K562 (cell line): ENCODE results near the gene LACTBL1. TPM values are rescaled to one million over a fixed set of nuclear protein-coding genes. Genes with fewer than 3 reads are reported as not detected.
"Not testable (repeated sequence)": the region's sequence is repeated elsewhere in the genome, so short reads cannot be mapped to it uniquely, and the experiment has no call there.

Experiments
- ATAC-seq: fragments of 200-7000 bp; cut with Tn5 transposase; 3 replicates; pipeline ENCODE4 v1.9.1; 2020; ENCODE audit warnings: moderate library complexity
- BruUV-seq: library from RNA; stranded (reverse); fragments of 400-500 nt; replicated peaks from 2 replicates; lab custom pipeline; 2021; lab: Mats Ljungman, UMichigan
- CTCF ChIA-PET: fragments of 300-600 bp; formaldehyde crosslinking; extraction: SDS; loops from one replicate; lab custom pipeline; 2021; ENCODE audit warnings: low intra/inter-chr PET ratio; lab: Yijun Ruan, JAX
- POLR2A ChIA-PET: fragments of 300-600, 350-650 bp; sonication (Branson Sonifier 250); formaldehyde crosslinking; extraction: SDS; loops from one replicate; lab custom pipeline; 2021; ENCODE audit warnings: antibody characterized with exemption, inconsistent platforms; lab: Yijun Ruan, JAX
- DNase-seq, 4 experiments: peaks; one replicate each; pipeline versions ENCODE4 v3.0.0 to v3.0.0-alpha.2; 2011 to 2018; ENCODE audit warnings: low spot score in 3 of 4, mixed read lengths in 3 of 4; ENCODE audit errors: extremely low read depth in 1 of 4
- FAIRE-seq: peaks from 2 replicates; lab custom pipeline; 2011; peaks lifted over from hg19 to GRCh38; lab: Jason Lieb, UNC
- H2AFZ ChIP-seq: 2 replicates; pipeline ENCODE4 v1.6.0; 2011; ENCODE audit warnings: low read depth, low read length, control low read depth, inconsistent platforms
- H3K27ac ChIP-seq: fragments of 200-600 bp; 3 replicates; pipeline ENCODE4 v1.8.0; 2011; ENCODE audit warnings: low read depth, mild to moderate bottlenecking, control low read depth, inconsistent platforms, low read length, moderate library complexity, mixed read lengths; ENCODE audit errors: extremely low read depth
- H3K27me3 ChIP-seq, 2 experiments: fragments of 300-600 bp in 1 of 2; 2 replicates in 1 of 2; 3 replicates in 1 of 2; pipeline versions ENCODE4 v1.6.0 to v1.8.0; 2011; ENCODE audit warnings: inconsistent platforms in 2 of 2, low read length in 2 of 2, mild to moderate bottlenecking in 1 of 2, mixed read lengths in 1 of 2, moderate library complexity in 1 of 2; ENCODE audit not compliant: control insufficient read depth in 2 of 2, insufficient read depth in 2 of 2
- H3K36me3 ChIP-seq: fragments of 300-600 bp; 3 replicates; pipeline ENCODE4 v1.8.0; 2011; ENCODE audit warnings: mild to moderate bottlenecking, low read length, inconsistent platforms; ENCODE audit not compliant: control insufficient read depth, insufficient read depth
- H3K4me1 ChIP-seq, 2 experiments: fragments of 200-600 bp in 1 of 2; replicated peaks in 1 of 2; 2 replicates in 1 of 2; 3 replicates in 1 of 2; pipeline versions ENCODE4 v1.5.1 to v1.8.0; 2011; ENCODE audit warnings: inconsistent platforms in 2 of 2, low read length in 2 of 2, mild to moderate bottlenecking in 1 of 2, mixed read lengths in 1 of 2, moderate library complexity in 1 of 2; ENCODE audit not compliant: control insufficient read depth in 2 of 2, insufficient read depth in 2 of 2
- H3K4me2 ChIP-seq: 2 replicates; pipeline ENCODE4 v1.6.1; 2011; ENCODE audit warnings: low read length, control low read depth, inconsistent platforms, mixed read lengths; ENCODE audit not compliant: insufficient read depth
- H3K4me3 ChIP-seq: fragments of 200-600 bp; sonication (generic), shearing (Covaris generic); 2 replicates; pipeline ENCODE4 v1.5.1; 2016; ENCODE audit warnings: control low read depth, inconsistent platforms
- H3K79me2 ChIP-seq: fragments of 200-600 bp; 3 replicates; pipeline ENCODE4 v1.8.0; 2011; ENCODE audit warnings: low read length, inconsistent platforms; ENCODE audit not compliant: control insufficient read depth, insufficient read depth
- H3K9ac ChIP-seq, 2 experiments: 2 replicates each; pipeline versions ENCODE4 v1.6.0 to v1.6.1; 2011; ENCODE audit warnings: low read depth in 2 of 2, low read length in 2 of 2, control low read depth in 1 of 2, inconsistent platforms in 1 of 2, mild to moderate bottlenecking in 1 of 2, mixed read lengths in 1 of 2; ENCODE audit not compliant: insufficient read depth in 1 of 2
- H3K9me1 ChIP-seq: one replicate; pipeline ENCODE4 v1.6.0; 2011; ENCODE audit warnings: inconsistent platforms, mild to moderate bottlenecking, low read length, moderate library complexity; ENCODE audit not compliant: control insufficient read depth, insufficient read depth
- H3K9me3 ChIP-seq: replicated peaks from 2 replicates; pipeline ENCODE4 v1.5.1; 2011; ENCODE audit warnings: low read depth, low read length, inconsistent platforms; ENCODE audit not compliant: control insufficient read depth, insufficient read depth
- H4K20me1 ChIP-seq: replicated peaks from 2 replicates; pipeline ENCODE4 v1.6.1; 2011; ENCODE audit warnings: low read length, inconsistent platforms, mixed read lengths; ENCODE audit not compliant: control insufficient read depth, insufficient read depth
- ARID1B ChIP-seq: fragments of 450-650 bp; IDR thresholded peaks from 2 replicates; pipeline ENCODE4 v1.6.1; 2016; ENCODE audit warnings: antibody characterized with exemption, mild to moderate bottlenecking, inconsistent platforms
- CBFA2T2 ChIP-seq: fragments of 450-650 bp; conservative IDR thresholded peaks from 2 replicates; pipeline ENCODE4 v1.6.1; 2017; ENCODE audit warnings: mild to moderate bottlenecking
- EP300 ChIP-seq: IDR thresholded peaks from 2 replicates; pipeline ENCODE4 v1.6.1; 2012; ENCODE audit warnings: low read length, improper control_type of control experiment
- KDM1A ChIP-seq, 2 experiments: fragments of 450-650 bp; IDR thresholded peaks; 2 replicates each; pipeline ENCODE4 v1.6.1; 2016; ENCODE audit warnings: mild to moderate bottlenecking in 2 of 2
- MEIS2 ChIP-seq: fragments of 450-650 bp; IDR thresholded peaks from 2 replicates; pipeline ENCODE4 v1.6.1; 2014; ENCODE audit warnings: mild to moderate bottlenecking; ENCODE audit not compliant: partially characterized antibody
- MTA2 ChIP-seq: fragments of 450-650 bp; IDR thresholded peaks from 2 replicates; pipeline ENCODE4 v1.6.1; 2016; ENCODE audit warnings: low read depth
- NCOR1 ChIP-seq: fragments of 450-650 bp; IDR thresholded peaks from 2 replicates; pipeline ENCODE4 v1.6.1; 2016; ENCODE audit warnings: mild to moderate bottlenecking, moderate library complexity
- NR2C2 ChIP-seq, 2 experiments: fragments of 200-800 bp in 1 of 2; sonication (Bioruptor generic) in 1 of 2; sonication (generic) in 1 of 2; formaldehyde crosslinking in 1 of 2; IDR thresholded peaks; 2 replicates each; pipeline versions ENCODE4 v1.6.1 to v1.8.0; 2016 to 2022; ENCODE audit warnings: mild to moderate bottlenecking in 1 of 2, missing compliant biosample characterization in 1 of 2, missing genetic modification characterization in 1 of 2, missing genetic modification reagents in 1 of 2
- PBX2 ChIP-seq, 2 experiments: IDR thresholded peaks in 1 of 2; conservative IDR thresholded peaks in 1 of 2; 2 replicates each; pipeline ENCODE4 v1.6.1; 2016; ENCODE audit warnings: low read depth in 2 of 2, mild to moderate bottlenecking in 1 of 2, missing compliant biosample characterization in 1 of 2, missing genetic modification characterization in 1 of 2, moderate library complexity in 1 of 2
- PKNOX1 ChIP-seq: fragments of 450-650 bp; IDR thresholded peaks from 2 replicates; pipeline ENCODE4 v1.6.1; 2016
- RCOR1 ChIP-seq, 2 experiments: IDR thresholded peaks; 2 replicates each; pipeline ENCODE4 v1.6.1; 2012; ENCODE audit warnings: low read depth in 2 of 2, low read length in 2 of 2, borderline replicate concordance in 1 of 2, improper control_type of control experiment in 1 of 2
- TAL1 ChIP-seq: fragments of 450-650 bp; IDR thresholded peaks from 2 replicates; pipeline ENCODE4 v1.6.1; 2016; ENCODE audit warnings: mild to moderate bottlenecking
- TCF3 ChIP-seq: sonication (generic); formaldehyde crosslinking; IDR thresholded peaks from 2 replicates; pipeline ENCODE4 v1.4.0; 2020; ENCODE audit warnings: mild to moderate bottlenecking, missing genetic modification reagents
- VEZF1 ChIP-seq: fragments of 200-800 bp; sonication (Bioruptor generic); IDR thresholded peaks from 2 replicates; pipeline ENCODE4 v1.6.1; 2017; ENCODE audit warnings: missing genetic modification characterization, missing compliant biosample characterization
- ZEB2 ChIP-seq: fragments of 450-650 bp; IDR thresholded peaks from 2 replicates; pipeline ENCODE4 v1.6.1; 2016
- WGBS: fragments of 100-300 bp; shearing (Covaris generic); methylation state at CpG from one replicate; pipeline ENCODE4 v1.1.6; 2016; ENCODE audit warnings: low coverage, mixed read lengths; ENCODE audit not compliant: insufficient coverage; ENCODE audit errors: missing lambda C conversion rate; 5-methylcytosine and 5-hydroxymethylcytosine counted together
- in situ Hi-C: fragments of 300-500 bp; cut with MboI; formaldehyde crosslinking; loops from 4 replicates; pipeline ENCODE4 v1.15.0; 2018; ENCODE audit warnings: inconsistent platforms, mixed read lengths
- intact Hi-C: fragments of 100-400 bp; cut with micrococcal nuclease; formaldehyde crosslinking; loops from 2 replicates; pipeline ENCODE4 v1.14.2; 2022
- polyA plus RNA-seq, 8 experiments: library from polyadenylated mRNA; depleted of rRNA in 4 of 8; stranded (reverse) in 5 of 8; unstranded in 3 of 8; fragments of >200 nt; fragmentation: Nextera tagmentation in 2 of 8; fragmentation: Illumina TruSeq in 1 of 8; extraction: Ambion mirVana in 2 of 8; extraction: Trizol in 1 of 8; gene quantifications; 2 replicates each; pipeline versions ENCODE4 v1.2.1 to v1.2.3, GENCODE V29; 2011 to 2014; ENCODE audit warnings: inconsistent platforms in 1 of 8, missing spikeins in 1 of 8
- total RNA-seq, 7 experiments: library from RNA; depleted of rRNA in 6 of 7; stranded (reverse); fragments of >200 nt in 6 of 7; fragmentation: Illumina TruSeq in 2 of 7; extraction: Trizol in 2 of 7; gene quantifications; 2 replicates each; pipeline versions ENCODE4 v1.2.1 to v1.2.3, GENCODE V29; 2011 to 2021; ENCODE audit warnings: low replicate concordance in 1 of 7
- TF ChIP-seq, protein P1 (sequence below): IDR thresholded peaks from 2 replicates; pipeline ENCODE4 v1.6.1; 2014; ENCODE audit warnings: antibody characterized with exemption

The LACTBL1 gene
- total and polyA plus RNA-seq, 9 of the 15 experiments (the other 6 are each of a cell fraction or from before 2014, with no cell fraction given) = not detected

- H3K4me3 ChIP-seq; H3K27ac ChIP-seq; in situ Hi-C loops; H3K79me2 ChIP-seq; H3K9me1 ChIP-seq; H4K20me1 ChIP-seq; H3K4me2 ChIP-seq; H3K36me3 ChIP-seq; H3K9ac ChIP-seq; FAIRE-seq; H3K27me3 ChIP-seq; ATAC-seq; POLR2A ChIA-PET; H3K4me1 ChIP-seq; H2AFZ ChIP-seq; BruUV-seq; CTCF ChIA-PET; H3K9me3 ChIP-seq; intact Hi-C loops; TF ChIP-seq PBX2 (CRISPR knock-in tag; IDR thresholded peaks at IDR 0.05; ENCODE audit: low read depth); NR2C2 (CRISPR knock-in tag; IDR thresholded peaks at IDR 0.05): not testable (repeated sequence)
- DNase-seq = peak in 1 of 4 experiments; percentile 70
- 2% methylated on average over 5 of the region's 5 CpGs for WGBS
- TF ChIP-seq TAL1 = peak; percentile 63
- TF ChIP-seq VEZF1 = peak; percentile 72; the same call in 1 of the 2 replicates
- peak; percentile 43 for TF ChIP-seq MEIS2
- TF ChIP-seq KDM1A (IDR thresholded peaks at IDR 0.05) = peak in 1 of 2 experiments; percentile 66; a peak in 3 of 4 replicates
- TF ChIP-seq ARID1B = peak; percentile 67; the same call in 1 of the 2 replicates
- TF ChIP-seq PBX2 (tag; conservative IDR thresholded peaks at IDR 0.05; ENCODE audit: low read depth) = 0 out of 2 replicates have a peak, but pooled peaks have one; percentile 21
- TF ChIP-seq NCOR1 = peak; percentile 41; the same call in 1 of the 2 replicates
- 0 out of 2 replicates have a peak, but pooled peaks have one; percentile 25 for TF ChIP-seq EP300
- 0 out of 2 replicates have a peak, but pooled peaks have one; percentile 27 for TF ChIP-seq NR2C2 (tag; IDR thresholded peaks at IDR 0.05)
- peak; percentile 60 for TF ChIP-seq CBFA2T2
- TF ChIP-seq, protein P1, sequence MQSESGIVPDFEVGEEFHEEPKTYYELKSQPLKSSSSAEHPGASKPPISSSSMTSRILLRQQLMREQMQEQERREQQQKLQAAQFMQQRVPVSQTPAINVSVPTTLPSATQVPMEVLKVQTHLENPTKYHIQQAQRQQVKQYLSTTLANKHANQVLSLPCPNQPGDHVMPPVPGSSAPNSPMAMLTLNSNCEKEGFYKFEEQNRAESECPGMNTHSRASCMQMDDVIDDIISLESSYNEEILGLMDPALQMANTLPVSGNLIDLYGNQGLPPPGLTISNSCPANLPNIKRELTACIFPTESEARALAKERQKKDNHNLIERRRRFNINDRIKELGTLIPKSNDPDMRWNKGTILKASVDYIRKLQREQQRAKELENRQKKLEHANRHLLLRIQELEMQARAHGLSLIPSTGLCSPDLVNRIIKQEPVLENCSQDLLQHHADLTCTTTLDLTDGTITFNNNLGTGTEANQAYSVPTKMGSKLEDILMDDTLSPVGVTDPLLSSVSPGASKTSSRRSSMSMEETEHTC = peak; percentile 85
- TF ChIP-seq MTA2 = peak; percentile 49
- TF ChIP-seq ZEB2 = peak; percentile 47; the same call in 1 of the 2 replicates
- TF ChIP-seq PKNOX1 = peak; percentile 39; the same call in 1 of the 2 replicates
- TF ChIP-seq RCOR1 (IDR thresholded peaks at IDR 0.05; ENCODE audit: borderline replicate concordance in 1 of 2, low read depth in 2 of 2, low read length in 2 of 2) = peak in 1 of 2 experiments; percentile 44; a peak in 1 of 4 replicates
- TF ChIP-seq TCF3 (CRISPR knock-in tag) = peak; percentile 52
These were observed 24.9 kb upstream of the LACTBL1 start for GRCh38 chr1:22997528-22997927.
